Hepatocyte (in vitro differentiated cells): ENCODE measurements around the gene DXO. TPM values are rescaled to one million over a fixed set of nuclear protein-coding genes. Genes with fewer than 3 reads are reported as not detected.

ENCODE experiments used
- DNase-seq: peaks from one replicate; pipeline ENCODE4 v3.0.0-alpha.2; 2016; ENCODE audit warnings: low spot score
- H2AFZ ChIP-seq: fragments of 200-600 bp; sonication (generic); 2 replicates; pipeline ENCODE4 v1.6.0; 2016; ENCODE audit warnings: antibody characterized with exemption, mild to moderate bottlenecking
- H3K27ac ChIP-seq: fragments of 200-600 bp; sonication (generic); 2 replicates; pipeline ENCODE4 v1.5.1; 2016; ENCODE audit warnings: mild to moderate bottlenecking
- H3K27me3 ChIP-seq: fragments of 200-600 bp; sonication (generic); 2 replicates; pipeline ENCODE4 v1.6.1; 2016
- H3K36me3 ChIP-seq: fragments of 200-600 bp; sonication (generic); replicated peaks from 2 replicates; pipeline ENCODE4 v1.5.1; 2016; ENCODE audit warnings: low read depth; ENCODE audit not compliant: insufficient read depth
- H3K4me1 ChIP-seq: fragments of 200-600 bp; sonication (generic); 2 replicates; pipeline ENCODE4 v1.5.1; 2016; ENCODE audit warnings: mild to moderate bottlenecking, moderate library complexity; ENCODE audit not compliant: insufficient read depth
- H3K4me2 ChIP-seq: fragments of 200-600 bp; sonication (generic); 2 replicates; pipeline ENCODE4 v1.6.0; 2016
- H3K4me3 ChIP-seq: fragments of 200-600 bp; sonication (generic); 2 replicates; pipeline ENCODE4 v1.5.1; 2016; ENCODE audit warnings: mild to moderate bottlenecking
- H3K79me2 ChIP-seq: fragments of 200-600 bp; sonication (generic); 2 replicates; pipeline ENCODE4 v1.6.0; 2017; ENCODE audit warnings: mild to moderate bottlenecking
- H3K9me2 ChIP-seq: fragments of 200-600 bp; sonication (generic); replicated peaks from 2 replicates; pipeline ENCODE4 v1.6.0; 2017; ENCODE audit warnings: mild to moderate bottlenecking; ENCODE audit not compliant: insufficient read depth
- H3K9me3 ChIP-seq: fragments of 200-600 bp; sonication (generic); 2 replicates; pipeline ENCODE4 v1.5.1; 2016; ENCODE audit warnings: low read depth, mild to moderate bottlenecking
- H4K20me1 ChIP-seq: fragments of 200-600 bp; sonication (generic); 2 replicates; pipeline ENCODE4 v1.6.0; 2016; ENCODE audit warnings: mild to moderate bottlenecking; ENCODE audit not compliant: insufficient read depth, poor library complexity, severe bottlenecking
- EZH2 ChIP-seq: fragments of 200-600 bp; sonication (generic); IDR thresholded peaks from 2 replicates; pipeline ENCODE4 v1.6.1; 2016; ENCODE audit warnings: antibody characterized with exemption, mild to moderate bottlenecking, borderline replicate concordance
- EZH2phosphoT487 ChIP-seq: fragments of 200-600 bp; sonication (generic); IDR thresholded peaks from one replicate; pipeline ENCODE4 v1.6.1; 2018; ENCODE audit warnings: antibody characterized with exemption, mild to moderate bottlenecking, low read depth, moderate library complexity; ENCODE audit not compliant: unreplicated experiment, severe bottlenecking
- WGBS: methylation state at CpG from one replicate; pipeline ENCODE4 v1.1.6; 2016; ENCODE audit warnings: low lambda C conversion rate; ENCODE audit errors: missing lambda C conversion rate; 5-methylcytosine and 5-hydroxymethylcytosine counted together
- polyA plus RNA-seq: library from polyadenylated mRNA; unstranded; fragments of >200 nt; fragmentation: Nextera tagmentation; extraction: Ambion mirVana; gene quantifications from 2 replicates; pipeline ENCODE4 v1.2.1, GENCODE V29; 2016
- total RNA-seq: library from RNA; depleted of rRNA; stranded (reverse); fragments of >200 nt; gene quantifications from 2 replicates; pipeline ENCODE4 v1.2.3, GENCODE V29; 2014
- TF ChIP-seq, protein P1 (sequence below): fragments of 200-600 bp; sonication (generic); IDR thresholded peaks from 2 replicates; pipeline ENCODE4 v1.5.1; 2016; ENCODE audit warnings: antibody characterized with exemption, mild to moderate bottlenecking; ENCODE audit not compliant: poor library complexity

DXO gene
- total and polyA plus RNA-seq, 2 experiments from 2014 or later = 22.2 to 39.3 TPM

DNA sequence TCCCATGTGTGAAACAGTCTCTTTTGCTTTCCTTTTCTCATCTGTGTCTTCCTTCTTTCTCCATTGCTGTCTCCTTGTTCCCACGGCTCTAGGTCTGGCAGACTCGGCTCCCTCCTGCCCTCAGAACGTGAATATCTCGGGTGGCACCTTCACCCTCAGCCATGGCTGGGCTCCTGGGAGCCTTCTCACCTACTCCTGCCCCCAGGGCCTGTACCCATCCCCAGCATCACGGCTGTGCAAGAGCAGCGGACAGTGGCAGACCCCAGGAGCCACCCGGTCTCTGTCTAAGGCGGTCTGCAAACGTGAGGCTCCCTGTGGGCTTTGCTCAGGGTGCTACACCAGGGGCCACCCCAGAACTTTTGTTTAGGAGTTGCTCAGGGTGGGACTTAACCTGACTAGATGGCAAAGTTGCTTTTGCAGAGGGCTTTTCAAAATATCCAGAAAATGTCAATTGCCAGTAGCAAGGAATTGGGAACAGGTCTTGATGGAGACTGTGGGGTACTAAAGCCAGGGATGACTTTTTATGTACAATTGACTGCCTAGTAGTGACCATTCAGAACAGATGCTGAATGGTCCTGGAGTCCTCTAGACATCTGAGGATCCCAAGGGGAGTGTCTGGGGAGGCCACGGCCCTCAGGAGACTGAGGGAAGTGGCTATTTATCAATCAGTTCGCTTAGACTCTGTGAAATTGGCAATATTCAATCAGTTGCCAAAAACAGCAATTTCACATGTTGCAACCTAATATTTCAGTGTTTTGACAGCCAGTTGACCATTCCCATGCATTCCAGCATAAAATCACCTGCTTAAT is 43.9 kb downstream of the DXO start:
- TF ChIP-seq EZH2phosphoT487 (no peak), EZH2 (no peak)
- TF ChIP-seq, protein P1, sequence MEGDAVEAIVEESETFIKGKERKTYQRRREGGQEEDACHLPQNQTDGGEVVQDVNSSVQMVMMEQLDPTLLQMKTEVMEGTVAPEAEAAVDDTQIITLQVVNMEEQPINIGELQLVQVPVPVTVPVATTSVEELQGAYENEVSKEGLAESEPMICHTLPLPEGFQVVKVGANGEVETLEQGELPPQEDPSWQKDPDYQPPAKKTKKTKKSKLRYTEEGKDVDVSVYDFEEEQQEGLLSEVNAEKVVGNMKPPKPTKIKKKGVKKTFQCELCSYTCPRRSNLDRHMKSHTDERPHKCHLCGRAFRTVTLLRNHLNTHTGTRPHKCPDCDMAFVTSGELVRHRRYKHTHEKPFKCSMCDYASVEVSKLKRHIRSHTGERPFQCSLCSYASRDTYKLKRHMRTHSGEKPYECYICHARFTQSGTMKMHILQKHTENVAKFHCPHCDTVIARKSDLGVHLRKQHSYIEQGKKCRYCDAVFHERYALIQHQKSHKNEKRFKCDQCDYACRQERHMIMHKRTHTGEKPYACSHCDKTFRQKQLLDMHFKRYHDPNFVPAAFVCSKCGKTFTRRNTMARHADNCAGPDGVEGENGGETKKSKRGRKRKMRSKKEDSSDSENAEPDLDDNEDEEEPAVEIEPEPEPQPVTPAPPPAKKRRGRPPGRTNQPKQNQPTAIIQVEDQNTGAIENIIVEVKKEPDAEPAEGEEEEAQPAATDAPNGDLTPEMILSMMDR = no peak
- Histone ChIP-seq H3K9me3 (no peaks in the 10 kb centered on the region), H3K36me3 (no peaks in the 10 kb centered on the region), H3K4me2 (peak overlapping the region; percentile 27), H2AFZ (no peak overlapping the region), H3K4me3 (no peak overlapping the region), H3K27ac (peak overlapping the region; percentile 22), H3K79me2 (no peaks in the 10 kb centered on the region), H3K27me3 (no peaks in the 10 kb centered on the region), H4K20me1 (no peaks in the 10 kb centered on the region), H3K9me2 (no peaks in the 10 kb centered on the region), H3K4me1 (no peaks in the 10 kb centered on the region)
- DNase-seq = no peak
- WGBS = 91% methylated on average over 11 of the region's 11 CpGs

DNA sequence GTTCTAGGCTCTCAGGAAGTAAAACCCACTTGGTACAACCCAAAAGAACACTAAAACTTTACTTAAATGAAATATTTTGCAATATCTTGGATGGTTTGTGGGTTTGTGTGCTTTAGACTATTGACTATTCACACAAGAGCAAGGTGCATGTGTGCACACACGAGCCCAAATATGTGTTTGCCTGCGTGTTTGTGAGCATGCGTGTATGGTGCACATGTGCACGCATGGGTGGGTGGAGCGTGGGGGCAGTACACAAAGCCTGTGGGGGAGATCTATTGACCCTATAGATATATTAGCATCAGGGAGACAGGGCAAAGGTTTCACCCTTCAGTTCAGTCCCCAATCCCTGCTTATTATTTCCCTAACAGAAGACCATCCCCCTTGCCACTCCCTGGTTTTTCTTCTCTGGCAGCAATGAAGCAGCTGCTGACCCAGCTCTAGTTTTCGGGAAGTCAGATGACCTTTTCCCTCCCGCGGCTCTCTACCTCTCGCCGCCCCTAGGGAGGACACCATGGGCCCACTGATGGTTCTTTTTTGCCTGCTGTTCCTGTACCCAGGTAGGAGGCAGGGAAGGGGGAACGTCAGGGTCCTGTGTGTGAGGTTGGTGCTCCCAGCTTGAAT is 44.6 kb downstream of the DXO start, which contains the start of gene C2:
Gene C2 (plus strand): TSS at position 476 of the 621 bp plus-strand sequence. CDS start 36 bp downstream, at position 512.
- no peaks in the 10 kb centered on the region for H3K9me3 ChIP-seq
- no peaks in the 10 kb centered on the region for H3K27me3 ChIP-seq
- no peaks in the 10 kb centered on the region for H3K9me2 ChIP-seq
- WGBS = 68% methylated on average over 11 of the region's 11 CpGs
- peak within 1 kb of the TSS; percentile 27 for H3K4me2 ChIP-seq
- no peak for DNase-seq
- no peaks in the 10 kb centered on the region for H4K20me1 ChIP-seq
- TF ChIP-seq, protein P1 = no peak
- TF ChIP-seq EZH2 = no peak
- no peak for TF ChIP-seq EZH2phosphoT487
- H3K4me3 ChIP-seq = no peak within 1 kb of the TSS
- H3K4me1 ChIP-seq = no peaks in the 10 kb centered on the region
- H3K79me2 ChIP-seq = no peaks in the 10 kb centered on the region
- H3K27ac ChIP-seq = peak within 1 kb of the TSS; percentile 22
- H2AFZ ChIP-seq = no peak within 1 kb of the TSS
- no peaks in the 10 kb centered on the region for H3K36me3 ChIP-seq

DNA sequence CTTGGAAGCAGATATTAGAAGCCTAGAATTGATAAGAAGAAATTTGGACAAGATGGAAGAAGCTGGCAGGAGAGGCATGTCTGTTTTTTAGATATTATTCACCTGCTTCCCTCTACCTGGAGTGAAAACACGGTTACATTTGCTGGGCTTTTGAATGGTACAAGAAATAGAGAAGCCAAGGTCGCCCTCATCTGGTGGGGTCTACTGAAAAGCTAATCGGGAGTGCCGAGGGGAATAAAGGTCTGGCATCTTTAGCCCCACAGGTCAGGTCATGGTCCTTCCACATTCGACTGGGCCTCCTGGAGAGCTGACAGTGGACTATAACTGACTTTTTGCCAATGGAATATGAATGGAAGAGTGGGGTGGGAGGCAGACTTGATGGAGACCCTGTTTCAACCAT is 49.0 kb downstream of the DXO start:
- H3K9me2 ChIP-seq = no peaks in the 10 kb centered on the region
- no peaks in the 10 kb centered on the region for H3K9me3 ChIP-seq
- no peaks in the 10 kb centered on the region for H3K36me3 ChIP-seq
- H3K27me3 ChIP-seq = no peaks in the 10 kb centered on the region
- H4K20me1 ChIP-seq = no peaks in the 10 kb centered on the region
- DNase-seq = no peak
- no peak overlapping the region for H3K27ac ChIP-seq
- no peak overlapping the region for H3K4me2 ChIP-seq
- H3K4me1 ChIP-seq = peaks cover 4% of the 10 kb centered on the region
- H2AFZ ChIP-seq = no peak overlapping the region
- WGBS = 16% methylated on average over 5 of the region's 5 CpGs
- TF ChIP-seq EZH2 = no peak
- TF ChIP-seq, protein P1 = peak; percentile 13
- TF ChIP-seq EZH2phosphoT487 = no peak
- H3K4me3 ChIP-seq = no peak overlapping the region
- H3K79me2 ChIP-seq = no peaks in the 10 kb centered on the region
